SK-N-SH (cell line): ENCODE results near the gene ADAMTS4. TPM values are rescaled to one million over a fixed set of nuclear protein-coding genes. Genes with fewer than 3 reads are reported as not detected.

ENCODE experiments used
- CTCF ChIA-PET: fragments of 300-600, 350-600 bp; formaldehyde crosslinking; extraction: SDS; loops from one replicate; lab custom pipeline; 2021; lab: Yijun Ruan, JAX
- POLR2A ChIA-PET: fragments of 350-600 bp; sonication (Branson Sonifier 250); formaldehyde crosslinking; extraction: SDS; loops from one replicate; lab custom pipeline; 2020; ENCODE audit warnings: antibody characterized with exemption, inconsistent platforms; lab: Yijun Ruan, JAX
- DNase-seq: peaks from one replicate; pipeline ENCODE4 v3.0.0; 2012
- H2AFZ ChIP-seq: fragments of 200-600 bp; sonication (generic); 2 replicates; pipeline ENCODE4 v1.8.1; 2016; ENCODE audit warnings: antibody characterized with exemption, mild to moderate bottlenecking, low read depth
- H3F3A ChIP-seq: fragments of 200-600 bp; sonication (generic); replicated peaks from 2 replicates; pipeline ENCODE3; 2016; ENCODE audit warnings: antibody characterized with exemption, mild to moderate bottlenecking; ENCODE audit not compliant: insufficient read depth
- H3K27ac ChIP-seq, 2 experiments: fragments of 200-500 bp in 1 of 2; fragments of 200-600 bp in 1 of 2; sonication (Bioruptor generic) in 1 of 2; sonication (generic), shearing (Covaris generic) in 1 of 2; 2 replicates each; pipeline versions ENCODE4 v1.5.1 to v1.6.1; 2014 to 2016; ENCODE audit warnings: low read depth in 2 of 2, inconsistent platforms in 1 of 2, low read length in 1 of 2, mild to moderate bottlenecking in 1 of 2, mixed read lengths in 1 of 2
- H3K27me3 ChIP-seq: fragments of 200-600 bp; sonication (generic), shearing (Covaris generic); 2 replicates; pipeline ENCODE4 v1.6.1; 2016; ENCODE audit warnings: mixed run types; ENCODE audit not compliant: insufficient read depth
- H3K36me3 ChIP-seq, 2 experiments: fragments of 200-500 bp in 1 of 2; fragments of 200-600 bp in 1 of 2; sonication (Bioruptor generic) in 1 of 2; sonication (generic) in 1 of 2; replicated peaks in 1 of 2; 2 replicates each; pipeline versions ENCODE3 to v1.5.1; 2014 to 2016; ENCODE audit warnings: low read length in 1 of 2, mild to moderate bottlenecking in 1 of 2; ENCODE audit not compliant: insufficient read depth in 2 of 2, control insufficient read depth in 1 of 2
- H3K4me1 ChIP-seq, 2 experiments: fragments of 200-500 bp in 1 of 2; fragments of 200-600 bp in 1 of 2; sonication (Bioruptor generic) in 1 of 2; sonication (generic), shearing (Covaris generic) in 1 of 2; 2 replicates each; pipeline versions ENCODE4 v1.5.1 to v1.6.1; 2014 to 2016; ENCODE audit warnings: low read depth in 1 of 2, low read length in 1 of 2, mixed run types in 1 of 2; ENCODE audit not compliant: insufficient read depth in 2 of 2, control insufficient read depth in 1 of 2
- H3K4me2 ChIP-seq: fragments of 200-600 bp; sonication (generic), shearing (Covaris generic); 2 replicates; pipeline ENCODE4 v1.6.1; 2017; ENCODE audit warnings: mixed run types
- H3K4me3 ChIP-seq, 2 experiments: fragments of 200-500 bp in 1 of 2; fragments of 200-600 bp in 1 of 2; sonication (Bioruptor generic) in 1 of 2; sonication (generic), shearing (Covaris generic) in 1 of 2; 2 replicates each; pipeline versions ENCODE4 v1.5.1 to v1.8.1; 2014 to 2016; ENCODE audit warnings: low read depth in 2 of 2, inconsistent platforms in 1 of 2, low read length in 1 of 2, mild to moderate bottlenecking in 1 of 2, mixed read lengths in 1 of 2, moderate library complexity in 1 of 2
- H3K79me2 ChIP-seq: fragments of 200-600 bp; sonication (generic); 2 replicates; pipeline ENCODE4 v1.8.1; 2017; ENCODE audit warnings: mild to moderate bottlenecking; ENCODE audit not compliant: insufficient read depth
- H3K9ac ChIP-seq: fragments of 200-600 bp; sonication (generic); 2 replicates; pipeline ENCODE4 v1.6.1; 2017; ENCODE audit warnings: mixed run types
- H3K9me2 ChIP-seq: fragments of 200-600 bp; sonication (generic); 2 replicates; pipeline ENCODE4 v1.6.1; 2017; ENCODE audit warnings: mixed run types
- H3K9me3 ChIP-seq: fragments of 200-600 bp; sonication (generic); 2 replicates; pipeline ENCODE4 v1.6.1; 2017; ENCODE audit warnings: mixed run types, mild to moderate bottlenecking, moderate library complexity
- H4K20me1 ChIP-seq: fragments of 200-600 bp; sonication (generic); 2 replicates; pipeline ENCODE4 v1.6.1; 2017; ENCODE audit warnings: mild to moderate bottlenecking, mixed run types; ENCODE audit not compliant: insufficient read depth
- CHD2 ChIP-seq: fragments of 150-350 bp; IDR thresholded peaks from 2 replicates; pipeline ENCODE4 v1.6.1; 2018; ENCODE audit warnings: low read length; ENCODE audit not compliant: partially characterized antibody
- EZH2phosphoT487 ChIP-seq: fragments of 200-600 bp; sonication (generic); IDR thresholded peaks from 2 replicates; pipeline ENCODE4 v1.6.1; 2017; ENCODE audit warnings: low read depth, mixed run types, mild to moderate bottlenecking, antibody characterized with exemption, moderate library complexity, borderline replicate concordance
- FOSL2 ChIP-seq: IDR thresholded peaks from 2 replicates; pipeline ENCODE4 v1.4.0; 2012; ENCODE audit warnings: low read depth, mild to moderate bottlenecking, moderate library complexity, borderline replicate concordance
- FOXJ3 ChIP-seq: sonication (generic); formaldehyde crosslinking; IDR thresholded peaks from 2 replicates; pipeline ENCODE4 v1.5.1; 2020; ENCODE audit warnings: mild to moderate bottlenecking, missing genetic modification reagents
- FOXM1 ChIP-seq: IDR thresholded peaks from 2 replicates; pipeline ENCODE4 v1.4.0; 2012; ENCODE audit warnings: low read depth, mild to moderate bottlenecking
- GATA2 ChIP-seq: sonication (generic); formaldehyde crosslinking; IDR thresholded peaks from 2 replicates; pipeline ENCODE4 v1.5.0; 2020; ENCODE audit warnings: mild to moderate bottlenecking, missing genetic modification reagents
- MEF2A ChIP-seq: IDR thresholded peaks from 2 replicates; pipeline ENCODE4 v1.4.0; 2012; ENCODE audit warnings: low read depth, borderline replicate concordance
- POLR2AphosphoS5 ChIP-seq: IDR thresholded peaks from 2 replicates; pipeline ENCODE4 v1.6.1; 2012; ENCODE audit warnings: low read depth, low read length
- RAD21 ChIP-seq: IDR thresholded peaks from 2 replicates; pipeline ENCODE4 v1.6.1; 2012; ENCODE audit warnings: mild to moderate bottlenecking, low read length
- RFX5 ChIP-seq: IDR thresholded peaks from 2 replicates; pipeline ENCODE4 v1.6.1; 2012; ENCODE audit warnings: mild to moderate bottlenecking, improper control_type of control experiment, low read length
- SMC3 ChIP-seq: IDR thresholded peaks from 2 replicates; pipeline ENCODE4 v1.6.1; 2012; ENCODE audit warnings: low read depth, low read length, improper control_type of control experiment
- TEAD4 ChIP-seq: IDR thresholded peaks from 2 replicates; pipeline ENCODE4 v1.4.0; 2012; ENCODE audit warnings: mild to moderate bottlenecking, borderline replicate concordance; ENCODE audit not compliant: insufficient read depth
- YY1 ChIP-seq: IDR thresholded peaks from 2 replicates; pipeline ENCODE4 v1.4.0; 2012; ENCODE audit warnings: low read depth, mild to moderate bottlenecking
- WGBS: methylation state at CpG from one replicate; pipeline ENCODE4 v1.1.6; 2017; ENCODE audit warnings: low lambda C conversion rate; 5-methylcytosine and 5-hydroxymethylcytosine counted together
- polyA plus RNA-seq, 3 experiments: library from polyadenylated mRNA; depleted of rRNA; stranded (reverse); fragments of >200 nt; gene quantifications; 2 replicates each; pipeline ENCODE4 v1.2.3, GENCODE V29; 2012
- TF ChIP-seq, protein P1 (sequence below): IDR thresholded peaks from 2 replicates; pipeline ENCODE4 v1.4.0; 2012; ENCODE audit warnings: low read depth, borderline replicate concordance
- TF ChIP-seq, protein P2 (sequence below): IDR thresholded peaks from 2 replicates; pipeline ENCODE4 v1.4.0; 2012; ENCODE audit warnings: low read depth
- TF ChIP-seq, protein P3 (sequence below): fragments of 150-350 bp; IDR thresholded peaks from 2 replicates; pipeline ENCODE4 v1.6.1; 2016; ENCODE audit warnings: mild to moderate bottlenecking, low read depth, low read length
- TF ChIP-seq, protein P4 (sequence below): IDR thresholded peaks from 2 replicates; pipeline ENCODE4 v1.4.0; 2012; ENCODE audit warnings: low read depth, borderline replicate concordance

Gene ADAMTS4
- polyA plus RNA-seq, 1 of the 3 experiments (the other 2 are of a cell fraction), result 1.2 TPM

DNA sequence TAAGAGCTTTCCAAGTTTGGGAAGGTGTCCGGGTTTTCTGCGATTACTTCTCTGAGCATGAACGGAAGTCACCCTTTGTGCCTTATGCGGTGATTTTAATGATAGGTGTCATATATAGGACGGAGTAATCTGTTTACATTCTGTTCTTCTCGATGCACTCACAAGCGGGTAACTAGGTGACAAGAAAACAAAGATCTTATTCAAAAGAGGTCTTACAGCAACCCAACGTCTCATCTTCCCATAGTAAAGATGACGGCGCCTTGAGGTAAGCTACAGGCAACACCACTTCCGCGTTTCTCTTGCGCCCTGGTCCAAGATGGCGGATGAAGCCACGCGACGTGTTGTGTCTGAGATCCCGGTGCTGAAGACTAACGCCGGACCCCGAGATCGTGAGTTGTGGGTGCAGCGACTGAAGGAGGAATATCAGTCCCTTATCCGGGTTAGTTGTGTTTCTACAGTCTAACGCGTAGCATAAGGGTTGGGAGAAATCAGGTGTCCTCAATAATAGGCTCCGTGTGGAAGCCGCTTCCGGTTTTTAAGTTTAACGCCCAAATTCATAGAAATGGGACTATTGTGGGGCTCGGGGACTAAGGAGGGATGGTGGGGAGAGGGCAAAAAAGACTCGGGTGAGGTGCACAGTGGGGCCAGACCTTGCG is 45.0 kb downstream of the ADAMTS4 start, which contains the start of gene UFC1 (continued):
- TF ChIP-seq POLR2AphosphoS5 (peak; percentile 66; the same call in 1 of the 2 replicates), CHD2 (no peak)
- TF ChIP-seq, all 33 proteins: peak for 14

DNA sequence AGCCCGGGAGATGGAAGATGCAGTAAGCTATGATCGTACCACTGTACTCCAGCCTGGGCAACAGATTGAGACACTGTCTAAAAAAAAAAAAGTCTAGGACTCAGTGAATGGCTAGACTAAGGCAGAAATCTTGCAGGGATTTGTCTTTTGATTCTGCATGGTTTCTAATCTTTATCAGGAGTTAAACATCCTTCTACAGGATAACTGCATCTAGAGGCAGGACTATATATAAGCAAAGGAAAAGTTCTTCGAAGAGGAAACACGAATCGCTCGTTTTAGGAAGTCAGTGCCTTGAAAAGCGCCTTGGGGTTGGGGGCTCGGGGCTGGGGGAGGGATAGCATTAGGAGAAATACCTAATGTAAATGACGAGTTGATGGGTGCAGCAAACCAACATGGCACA is 45.7 kb downstream of the ADAMTS4 start:
- peak overlapping the region; percentile 61 to 98 for H3K4me3 ChIP-seq
- no peaks in the 10 kb centered on the region for H3F3A ChIP-seq
- peak overlapping the region; percentile 97 for H3K27ac ChIP-seq
- H3K27me3 ChIP-seq, result no peaks in the 10 kb centered on the region
- POLR2A ChIA-PET, result interaction anchor here (0.6 to 1.3 kb wide), 5 partner anchors 13 to 108 kb away, joined by 3 to 12 read pairs (median 3); partner anchors contain the start of genes DEDD, KLHDC9, PPOX and USF1
- TF ChIP-seq YY1, result no peak
- TF ChIP-seq, all 33 proteins: peak for 0
- H3K4me1 ChIP-seq, result peaks cover 0 to 4% of the 10 kb centered on the region in 2 experiments; a peak in 3 of 4 replicates
- H3K9ac ChIP-seq, result peak overlapping the region; percentile 97; the same call in 1 of the 2 replicates
- H3K79me2 ChIP-seq, result peaks cover 16% of the 10 kb centered on the region
- CTCF ChIA-PET, result interaction anchor here (0.8 to 1.6 kb wide), 4 partner anchors 10 to 81 kb away, joined by 3 to 5 read pairs (median 4); no protein-coding TSS in a partner anchor
- H3K36me3 ChIP-seq, result peaks cover 4 to 14% of the 10 kb centered on the region in 2 experiments
- peak overlapping the region; percentile 93 for H2AFZ ChIP-seq
- H3K4me2 ChIP-seq, result peak overlapping the region; percentile 77; the same call in 1 of the 2 replicates
- 27% methylated on average over 9 of the region's 9 CpGs for WGBS
- no peak for DNase-seq
- H3K9me2 ChIP-seq, result no peaks in the 10 kb centered on the region
- no peaks in the 10 kb centered on the region for H3K9me3 ChIP-seq
- H4K20me1 ChIP-seq, result no peaks in the 10 kb centered on the region

DNA sequence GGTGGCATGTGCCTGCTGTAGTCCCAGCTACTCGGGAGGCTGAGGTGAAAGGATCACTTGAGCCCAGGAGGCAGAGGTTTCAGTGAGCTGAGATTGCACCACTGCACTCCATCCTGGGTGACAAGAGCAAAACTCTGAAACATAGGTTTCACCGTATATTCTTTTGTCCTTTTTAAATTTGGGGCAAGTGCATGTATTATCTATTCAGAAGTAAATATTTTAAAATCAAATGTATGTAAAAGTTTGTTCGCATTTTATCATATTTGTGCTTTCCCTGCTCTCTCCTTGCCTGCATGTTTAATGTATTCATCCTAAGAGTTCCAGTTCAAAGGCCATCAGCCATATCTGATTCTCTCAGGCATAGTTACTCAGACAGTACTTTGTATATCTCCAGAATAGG is 53.0 kb downstream of the ADAMTS4 start:
- no peaks in the 10 kb centered on the region for H3K4me1 ChIP-seq
- H3K27ac ChIP-seq, result no peak overlapping the region
- H3K4me3 ChIP-seq, result no peak overlapping the region
- H3K9ac ChIP-seq, result no peak overlapping the region
- CTCF ChIA-PET, result interaction anchor here (1.5 kb wide), 1 partner anchor 20 kb away, joined by 3 read pairs; the partner anchor contains the start of gene PPOX
- no peaks in the 10 kb centered on the region for H3K9me2 ChIP-seq
- POLR2A ChIA-PET, result no interaction called here
- no peaks in the 10 kb centered on the region for H3K9me3 ChIP-seq
- no peaks in the 10 kb centered on the region for H3K27me3 ChIP-seq
- no peaks in the 10 kb centered on the region for H4K20me1 ChIP-seq
- no peaks in the 10 kb centered on the region for H3K79me2 ChIP-seq
- no peak for DNase-seq
- 87% methylated on average over 3 of the region's 3 CpGs for WGBS
- no peaks in the 10 kb centered on the region for H3K36me3 ChIP-seq
- H2AFZ ChIP-seq, result no peak overlapping the region
- no peak overlapping the region for H3K4me2 ChIP-seq
- no peaks in the 10 kb centered on the region for H3F3A ChIP-seq
- TF ChIP-seq RFX5, result no peak
- TF ChIP-seq, protein P1, sequence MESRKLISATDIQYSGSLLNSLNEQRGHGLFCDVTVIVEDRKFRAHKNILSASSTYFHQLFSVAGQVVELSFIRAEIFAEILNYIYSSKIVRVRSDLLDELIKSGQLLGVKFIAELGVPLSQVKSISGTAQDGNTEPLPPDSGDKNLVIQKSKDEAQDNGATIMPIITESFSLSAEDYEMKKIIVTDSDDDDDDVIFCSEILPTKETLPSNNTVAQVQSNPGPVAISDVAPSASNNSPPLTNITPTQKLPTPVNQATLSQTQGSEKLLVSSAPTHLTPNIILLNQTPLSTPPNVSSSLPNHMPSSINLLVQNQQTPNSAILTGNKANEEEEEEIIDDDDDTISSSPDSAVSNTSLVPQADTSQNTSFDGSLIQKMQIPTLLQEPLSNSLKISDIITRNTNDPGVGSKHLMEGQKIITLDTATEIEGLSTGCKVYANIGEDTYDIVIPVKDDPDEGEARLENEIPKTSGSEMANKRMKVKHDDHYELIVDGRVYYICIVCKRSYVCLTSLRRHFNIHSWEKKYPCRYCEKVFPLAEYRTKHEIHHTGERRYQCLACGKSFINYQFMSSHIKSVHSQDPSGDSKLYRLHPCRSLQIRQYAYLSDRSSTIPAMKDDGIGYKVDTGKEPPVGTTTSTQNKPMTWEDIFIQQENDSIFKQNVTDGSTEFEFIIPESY, result no peak
- no peak for TF ChIP-seq GATA2
- no peak for TF ChIP-seq SMC3
- TF ChIP-seq, protein P2, sequence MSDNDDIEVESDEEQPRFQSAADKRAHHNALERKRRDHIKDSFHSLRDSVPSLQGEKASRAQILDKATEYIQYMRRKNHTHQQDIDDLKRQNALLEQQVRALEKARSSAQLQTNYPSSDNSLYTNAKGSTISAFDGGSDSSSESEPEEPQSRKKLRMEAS, result no peak
- TF ChIP-seq FOSL2, result no peak
- no peak for TF ChIP-seq YY1
- TF ChIP-seq FOXJ3 (CRISPR knock-in tag), result no peak
- TF ChIP-seq RAD21, result no peak
- no peak for TF ChIP-seq POLR2AphosphoS5
- TF ChIP-seq MEF2A, result no peak
- TF ChIP-seq TEAD4, result no peak
- no peak for TF ChIP-seq FOXM1
- TF ChIP-seq, protein P3, sequence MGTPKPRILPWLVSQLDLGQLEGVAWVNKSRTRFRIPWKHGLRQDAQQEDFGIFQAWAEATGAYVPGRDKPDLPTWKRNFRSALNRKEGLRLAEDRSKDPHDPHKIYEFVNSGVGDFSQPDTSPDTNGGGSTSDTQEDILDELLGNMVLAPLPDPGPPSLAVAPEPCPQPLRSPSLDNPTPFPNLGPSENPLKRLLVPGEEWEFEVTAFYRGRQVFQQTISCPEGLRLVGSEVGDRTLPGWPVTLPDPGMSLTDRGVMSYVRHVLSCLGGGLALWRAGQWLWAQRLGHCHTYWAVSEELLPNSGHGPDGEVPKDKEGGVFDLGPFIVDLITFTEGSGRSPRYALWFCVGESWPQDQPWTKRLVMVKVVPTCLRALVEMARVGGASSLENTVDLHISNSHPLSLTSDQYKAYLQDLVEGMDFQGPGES, result no peak
- TF ChIP-seq EZH2phosphoT487, result no peak
- TF ChIP-seq, protein P4, sequence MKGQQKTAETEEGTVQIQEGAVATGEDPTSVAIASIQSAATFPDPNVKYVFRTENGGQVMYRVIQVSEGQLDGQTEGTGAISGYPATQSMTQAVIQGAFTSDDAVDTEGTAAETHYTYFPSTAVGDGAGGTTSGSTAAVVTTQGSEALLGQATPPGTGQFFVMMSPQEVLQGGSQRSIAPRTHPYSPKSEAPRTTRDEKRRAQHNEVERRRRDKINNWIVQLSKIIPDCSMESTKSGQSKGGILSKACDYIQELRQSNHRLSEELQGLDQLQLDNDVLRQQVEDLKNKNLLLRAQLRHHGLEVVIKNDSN, result no peak
